Sigmoid colon (tissue), 7 donors: ENCODE measurements around the gene DOCK1. TPM values are rescaled to one million over a fixed set of nuclear protein-coding genes. Genes with fewer than 3 reads are reported as not detected.

ENCODE experiments used
- DNase-seq: peaks from one replicate; pipeline ENCODE4 v3.0.0-alpha.2; 2019
- H3K27ac ChIP-seq, 4 donors: fragments of 200-600 bp; sonication (generic); one replicate each; pipeline ENCODE4 v1.5.1; 2016 to 2019; ENCODE audit warnings: mild to moderate bottlenecking in 1 of 4
- H3K27me3 ChIP-seq, 3 donors: fragments of 200-600 bp; sonication (generic); one replicate each; pipeline ENCODE4 v1.5.1; 2019; ENCODE audit warnings: mild to moderate bottlenecking in 1 of 3
- H3K36me3 ChIP-seq, 4 donors: fragments of 200-600 bp; sonication (generic); one replicate each; pipeline ENCODE4 v1.5.1; 2016 to 2019
- H3K4me1 ChIP-seq, 4 donors: fragments of 200-600 bp; sonication (generic); one replicate each; pipeline ENCODE4 v1.5.1; 2017 to 2019
- H3K4me3 ChIP-seq, 4 donors: fragments of 200-600 bp; sonication (generic); one replicate each; pipeline ENCODE4 v1.5.1; 2017 to 2019; ENCODE audit warnings: mild to moderate bottlenecking in 2 of 4, moderate library complexity in 1 of 4
- H3K9me3 ChIP-seq, 4 donors: fragments of 200-600 bp in 3 of 4; sonication (generic) in 3 of 4; one replicate each; pipeline versions ENCODE4 v1.5.1 to v1.6.1; 2013 to 2019
- CTCF ChIP-seq, 4 experiments: fragments of 450-650 bp in 3 of 4; fragments of 200-600 bp in 1 of 4; IDR thresholded peaks; one replicate each; pipeline ENCODE4 v1.5.1; 2016 to 2019; ENCODE audit warnings: antibody characterized with exemption in 4 of 4, mild to moderate bottlenecking in 3 of 4, moderate library complexity in 2 of 4
- EP300 ChIP-seq, 4 donors: sonication (generic); formaldehyde crosslinking; IDR thresholded peaks; one replicate each; pipeline ENCODE4 v1.6.1; 2017; ENCODE audit warnings: antibody characterized with exemption in 4 of 4
- POLR2A ChIP-seq, 2 donors: fragments of 450-650 bp; IDR thresholded peaks; one replicate each; pipeline ENCODE4 v1.6.1; 2016; ENCODE audit warnings: antibody characterized with exemption in 2 of 2, mild to moderate bottlenecking in 2 of 2, moderate library complexity in 2 of 2
- POLR2AphosphoS5 ChIP-seq, 4 donors: sonication (generic); formaldehyde crosslinking; IDR thresholded peaks; one replicate each; pipeline ENCODE4 v1.6.1; 2017; ENCODE audit warnings: antibody characterized with exemption in 4 of 4
- WGBS, 2 donors: extraction: QIAGEN DNeasy Blood & Tissue Kit; methylation state at CpG; one replicate each; pipeline ENCODE4 v1.1.7; 2013; 5-methylcytosine and 5-hydroxymethylcytosine counted together
- intact Hi-C: fragments of 100-400 bp; cut with DNase I; formaldehyde crosslinking; loops from one replicate; pipeline ENCODE4 v1.15.1; 2023
- polyA plus RNA-seq, 3 donors: library from polyadenylated mRNA; stranded (reverse); fragments of 200-250 nt; gene quantifications; one replicate each; pipeline ENCODE4 v1.2.3, GENCODE V29; 2013
- total RNA-seq, 4 donors: library from RNA; depleted of rRNA; stranded (reverse); fragments of >200 nt; gene quantifications; one replicate each; pipeline ENCODE4 v1.1.0, GENCODE V29; 2016
- donor health status: healthy with polysubstance abuse.
- donor health status: Bipolar disorder and iron deficiency.
- donor health status: healthy.

DOCK1 gene
- total and polyA plus RNA-seq, 7 donors = 15.0 to 53.7 (median 40.2) TPM

GRCh38 chr10:127408733-127409132 lies 503.5 kb downstream of the DOCK1 start:
- Histone ChIP-seq H3K4me3 (no peak overlapping the region), H3K27ac (no peak overlapping the region), H3K36me3 (peaks cover 0 to 28% (median 2%) of the 10 kb centered on the region in 4 donors), H3K27me3 (no peaks in the 10 kb centered on the region), H3K9me3 (no peaks in the 10 kb centered on the region), H3K4me1 (peaks cover 0 to 4% (median 0%) of the 10 kb centered on the region in 4 donors)
- 94 to 96% methylated on average over 9 of the region's 9 CpGs for WGBS, 2 donors
- intact Hi-C loops = no loop called here
- DNase-seq = no peak
- TF ChIP-seq CTCF (IDR thresholded peaks at IDR 0.05) (no peak), POLR2A (IDR thresholded peaks at IDR 0.05) (no peak), POLR2AphosphoS5 (IDR thresholded peaks at IDR 0.05) (no peak), EP300 (IDR thresholded peaks at IDR 0.05) (no peak)

- 91 to 93% methylated on average over 9 of the region's 9 CpGs for WGBS, 2 donors
- Histone ChIP-seq H3K9me3 (no peaks in the 10 kb centered on the region), H3K4me3 (no peak overlapping the region), H3K27ac (no peak overlapping the region), H3K4me1 (peaks cover 0 to under 1% (median 0%) of the 10 kb centered on the region in 4 donors), H3K27me3 (no peaks in the 10 kb centered on the region), H3K36me3 (peaks cover 0 to 23% (median 2%) of the 10 kb centered on the region in 4 donors)
- intact Hi-C loops = no loop called here
- TF ChIP-seq POLR2A (IDR thresholded peaks at IDR 0.05) (no peak), EP300 (IDR thresholded peaks at IDR 0.05) (no peak), POLR2AphosphoS5 (IDR thresholded peaks at IDR 0.05) (no peak), CTCF (IDR thresholded peaks at IDR 0.05) (no peak)
- DNase-seq = no peak
Observed at GRCh38 chr10:127410030-127410429, 504.8 kb downstream of the DOCK1 start.

GRCh38 chr10:127411062-127411461 lies 505.8 kb downstream of the DOCK1 start:
- H3K9me3 ChIP-seq = no peaks in the 10 kb centered on the region
- H3K27ac ChIP-seq = no peak overlapping the region
- H3K36me3 ChIP-seq = peaks cover 0 to 33% (median 2%) of the 10 kb centered on the region in 4 donors
- H3K4me3 ChIP-seq = no peak overlapping the region
- no peaks in the 10 kb centered on the region for H3K4me1 ChIP-seq
- no peaks in the 10 kb centered on the region for H3K27me3 ChIP-seq
- TF ChIP-seq POLR2AphosphoS5 (IDR thresholded peaks at IDR 0.05) (no peak), EP300 (IDR thresholded peaks at IDR 0.05) (no peak), CTCF (IDR thresholded peaks at IDR 0.05) (no peak), POLR2A (IDR thresholded peaks at IDR 0.05) (no peak)
- intact Hi-C loops = no loop called here
- 97% methylated on average over 10 of the region's 10 CpGs for WGBS, 2 donors
- no peak for DNase-seq

GRCh38 chr10:127413326-127413725 lies 508.1 kb downstream of the DOCK1 start:
- intact Hi-C loops = no loop called here
- no peaks in the 10 kb centered on the region for H3K4me1 ChIP-seq
- no peak for TF ChIP-seq POLR2AphosphoS5 (IDR thresholded peaks at IDR 0.05)
- no peak for TF ChIP-seq CTCF (IDR thresholded peaks at IDR 0.05)
- TF ChIP-seq POLR2A (IDR thresholded peaks at IDR 0.05) = no peak
- TF ChIP-seq EP300 (IDR thresholded peaks at IDR 0.05) = no peak
- H3K36me3 ChIP-seq = peaks cover 0 to 46% (median 3%) of the 10 kb centered on the region in 4 donors
- H3K27me3 ChIP-seq = no peaks in the 10 kb centered on the region
- no peak overlapping the region for H3K27ac ChIP-seq
- H3K9me3 ChIP-seq = no peaks in the 10 kb centered on the region
- DNase-seq = no peak
- H3K4me3 ChIP-seq = no peak overlapping the region
- 95% methylated on average over 11 of the region's 11 CpGs for WGBS, 2 donors

- H3K27ac ChIP-seq = no peak overlapping the region
- intact Hi-C loops = no loop called here
- DNase-seq = no peak
- no peak overlapping the region for H3K4me3 ChIP-seq
- H3K9me3 ChIP-seq = no peaks in the 10 kb centered on the region
- TF ChIP-seq CTCF (IDR thresholded peaks at IDR 0.05) (no peak), POLR2AphosphoS5 (IDR thresholded peaks at IDR 0.05) (no peak), POLR2A (IDR thresholded peaks at IDR 0.05) (no peak), EP300 (IDR thresholded peaks at IDR 0.05) (no peak)
- H3K27me3 ChIP-seq = no peaks in the 10 kb centered on the region
- 92 to 95% methylated on average over 9 of the region's 9 CpGs for WGBS, 2 donors
- no peaks in the 10 kb centered on the region for H3K4me1 ChIP-seq
- H3K36me3 ChIP-seq = peaks cover 0 to 53% (median 5%) of the 10 kb centered on the region in 4 donors
Observed at GRCh38 chr10:127414024-127414423, 508.8 kb downstream of the DOCK1 start.
